LNCAP (cell line): ENCODE results near the gene ALDOC.

ENCODE experiments used
- TF ChIP-seq, protein P1 (sequence below): fragments of 450-650 bp; IDR thresholded peaks from 2 replicates; pipeline ENCODE4 v1.5.1; 2017; ENCODE audit warnings: mild to moderate bottlenecking

The ALDOC gene

DNA sequence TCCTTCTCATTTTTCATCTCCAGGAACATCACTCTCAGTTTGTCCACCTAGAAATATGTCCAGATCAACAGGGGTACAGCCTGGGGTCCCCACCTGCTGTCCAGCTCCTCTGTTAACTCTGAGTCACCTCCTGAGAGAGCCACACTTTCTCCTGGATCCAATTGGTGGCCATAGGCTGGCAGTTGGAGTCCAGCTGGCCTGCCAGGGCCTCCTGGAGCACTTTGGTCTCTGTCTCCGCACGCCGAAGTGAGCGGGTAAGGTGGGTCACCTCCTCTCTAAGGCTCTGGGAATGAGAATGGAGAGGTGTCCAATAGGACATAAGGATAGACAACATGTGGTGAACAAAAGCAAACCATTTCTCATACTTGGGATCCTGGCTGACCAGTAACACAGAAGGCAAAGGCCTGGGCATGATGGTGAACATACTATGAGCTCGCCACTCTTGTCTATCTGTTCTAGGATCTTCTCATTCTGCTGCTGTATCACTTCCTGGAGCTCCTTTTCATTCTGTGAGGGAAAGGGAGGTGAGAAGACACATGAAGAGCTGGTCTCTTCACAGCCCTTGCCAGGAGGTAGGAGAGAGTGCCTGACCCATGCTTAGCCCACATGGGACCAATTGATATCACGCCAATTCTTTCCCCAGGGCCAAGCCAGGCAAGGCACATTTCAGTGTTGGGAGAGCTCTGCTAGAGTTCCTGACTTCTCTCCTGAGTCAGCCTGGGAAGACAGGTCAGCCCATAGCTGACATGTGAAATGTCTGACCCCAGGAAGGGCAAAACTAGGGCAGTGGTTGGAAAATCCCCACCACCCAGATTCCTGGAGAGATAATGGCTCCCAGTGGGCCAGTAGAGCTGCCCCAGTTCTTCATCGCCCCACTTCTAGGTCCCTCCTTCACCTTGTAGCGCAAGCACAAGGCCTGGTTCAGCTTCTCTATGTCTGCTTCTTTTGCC is 1.8 kb upstream of the ALDOC start:
- TF ChIP-seq, protein P1, sequence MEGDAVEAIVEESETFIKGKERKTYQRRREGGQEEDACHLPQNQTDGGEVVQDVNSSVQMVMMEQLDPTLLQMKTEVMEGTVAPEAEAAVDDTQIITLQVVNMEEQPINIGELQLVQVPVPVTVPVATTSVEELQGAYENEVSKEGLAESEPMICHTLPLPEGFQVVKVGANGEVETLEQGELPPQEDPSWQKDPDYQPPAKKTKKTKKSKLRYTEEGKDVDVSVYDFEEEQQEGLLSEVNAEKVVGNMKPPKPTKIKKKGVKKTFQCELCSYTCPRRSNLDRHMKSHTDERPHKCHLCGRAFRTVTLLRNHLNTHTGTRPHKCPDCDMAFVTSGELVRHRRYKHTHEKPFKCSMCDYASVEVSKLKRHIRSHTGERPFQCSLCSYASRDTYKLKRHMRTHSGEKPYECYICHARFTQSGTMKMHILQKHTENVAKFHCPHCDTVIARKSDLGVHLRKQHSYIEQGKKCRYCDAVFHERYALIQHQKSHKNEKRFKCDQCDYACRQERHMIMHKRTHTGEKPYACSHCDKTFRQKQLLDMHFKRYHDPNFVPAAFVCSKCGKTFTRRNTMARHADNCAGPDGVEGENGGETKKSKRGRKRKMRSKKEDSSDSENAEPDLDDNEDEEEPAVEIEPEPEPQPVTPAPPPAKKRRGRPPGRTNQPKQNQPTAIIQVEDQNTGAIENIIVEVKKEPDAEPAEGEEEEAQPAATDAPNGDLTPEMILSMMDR = no peak

GRCh38 chr17:28577466-28577824 is 750 bp upstream of the ALDOC start:
- TF ChIP-seq, protein P1 = no peak

DNA sequence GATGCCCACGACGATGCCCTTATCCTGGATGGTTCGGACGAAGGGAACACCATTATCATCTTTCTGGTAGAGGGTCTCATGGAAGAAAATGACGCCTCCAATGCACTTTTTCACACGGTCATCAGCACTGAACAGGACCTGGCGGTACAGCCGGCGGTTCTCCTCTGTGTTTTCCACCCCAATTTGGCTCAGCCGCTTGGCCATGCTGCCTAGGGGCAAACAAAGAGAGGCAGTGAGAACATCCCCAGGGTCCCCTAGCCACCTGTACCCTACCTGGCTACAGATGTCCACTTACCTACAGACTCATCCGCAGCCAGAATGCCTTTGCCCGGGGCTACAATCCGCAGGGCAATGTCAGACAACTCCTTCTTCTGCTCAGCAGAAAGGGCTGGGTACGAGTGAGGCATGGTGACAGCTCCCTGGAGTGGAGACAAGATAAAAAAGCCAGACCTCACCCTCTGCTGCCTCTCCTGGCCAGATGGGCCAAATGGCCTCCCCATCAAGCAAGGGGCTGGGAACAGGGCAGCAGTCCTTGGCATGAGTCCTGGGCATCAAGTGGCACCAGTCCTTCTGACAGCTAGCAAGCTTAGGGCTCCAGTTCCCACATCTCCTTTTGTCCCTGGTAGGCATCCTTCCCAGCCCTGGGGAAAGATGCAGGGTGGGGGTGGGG is 1.4 kb downstream of the ALDOC start:
- TF ChIP-seq, protein P1 = no peak; the same call in 1 of the 2 replicates

- TF ChIP-seq, protein P1 = no peak
Observed at GRCh38 chr17:28574526-28574925, 2.2 kb downstream of the ALDOC start.

DNA sequence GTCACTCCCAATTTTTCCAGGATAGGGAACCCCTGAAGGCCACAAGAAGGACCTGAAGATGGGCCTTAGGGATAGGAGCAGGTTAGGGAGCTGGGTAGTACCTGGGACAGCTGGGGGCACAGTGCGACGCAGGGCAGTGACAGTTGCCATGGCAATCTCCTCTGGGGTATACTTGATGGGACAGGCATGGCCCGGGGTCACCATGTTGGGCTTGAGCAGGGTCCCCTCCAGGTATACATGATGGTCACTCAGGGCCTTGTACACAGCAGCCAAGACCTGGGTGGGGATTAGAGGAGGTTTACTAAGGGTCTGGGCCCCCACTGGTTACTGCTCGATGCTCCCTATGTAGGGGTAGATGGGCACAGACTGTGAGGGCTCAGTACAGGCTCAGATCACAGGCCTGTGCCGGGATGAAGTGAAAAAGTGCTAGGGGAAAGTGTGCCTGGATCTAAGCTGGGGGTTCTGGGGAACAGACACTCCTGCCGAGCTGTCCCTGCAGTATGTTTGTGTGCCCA is 2.7 kb downstream of the ALDOC start:
- TF ChIP-seq, protein P1 = no peak

GRCh38 chr17:28573521-28573920 is 3.2 kb downstream of the ALDOC start:
- TF ChIP-seq, protein P1 = no peak

- TF ChIP-seq, protein P1 = no peak
Observed at GRCh38 chr17:28573040-28573380, 3.7 kb downstream of the ALDOC start.
